Measurements from ENCODE around the gene ZFYVE19.

ZFYVE19 gene

DNA sequence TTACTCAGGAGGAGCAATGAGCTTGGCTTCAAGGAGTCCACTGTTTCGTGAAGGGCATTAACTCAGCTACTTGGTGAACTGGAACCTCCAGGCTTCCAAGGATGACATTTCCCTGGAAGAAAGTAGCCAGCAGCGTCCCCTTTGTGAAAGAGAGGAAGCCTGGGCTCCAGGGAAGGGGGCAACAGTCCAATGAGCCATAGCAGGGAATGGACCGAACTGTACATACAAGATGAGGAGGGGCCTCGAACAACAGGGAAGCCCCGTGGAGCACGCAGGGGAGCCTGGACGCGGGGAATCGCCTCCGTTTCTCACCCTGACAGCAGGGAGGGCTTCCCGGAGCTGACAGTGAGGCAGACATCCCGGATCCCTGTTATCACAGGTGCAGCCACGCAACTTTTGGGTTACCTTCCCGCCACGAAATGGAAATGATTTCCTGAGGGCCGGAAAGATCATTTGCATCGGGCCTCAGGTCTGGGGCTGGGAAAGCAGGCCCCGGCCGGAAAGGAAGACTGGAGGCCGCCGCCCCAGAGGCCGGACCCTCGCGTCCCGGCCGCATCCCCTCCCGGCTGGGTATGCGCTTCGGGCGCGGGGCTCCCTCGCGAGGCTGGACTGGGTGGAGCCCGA lies 36.5 kb downstream of the ZFYVE19 start:
- no peaks in the 10 kb centered on the region for H3K9me3 ChIP-seq
- no peak overlapping the region for H3K27ac ChIP-seq
- TF ChIP-seq, protein P1, sequence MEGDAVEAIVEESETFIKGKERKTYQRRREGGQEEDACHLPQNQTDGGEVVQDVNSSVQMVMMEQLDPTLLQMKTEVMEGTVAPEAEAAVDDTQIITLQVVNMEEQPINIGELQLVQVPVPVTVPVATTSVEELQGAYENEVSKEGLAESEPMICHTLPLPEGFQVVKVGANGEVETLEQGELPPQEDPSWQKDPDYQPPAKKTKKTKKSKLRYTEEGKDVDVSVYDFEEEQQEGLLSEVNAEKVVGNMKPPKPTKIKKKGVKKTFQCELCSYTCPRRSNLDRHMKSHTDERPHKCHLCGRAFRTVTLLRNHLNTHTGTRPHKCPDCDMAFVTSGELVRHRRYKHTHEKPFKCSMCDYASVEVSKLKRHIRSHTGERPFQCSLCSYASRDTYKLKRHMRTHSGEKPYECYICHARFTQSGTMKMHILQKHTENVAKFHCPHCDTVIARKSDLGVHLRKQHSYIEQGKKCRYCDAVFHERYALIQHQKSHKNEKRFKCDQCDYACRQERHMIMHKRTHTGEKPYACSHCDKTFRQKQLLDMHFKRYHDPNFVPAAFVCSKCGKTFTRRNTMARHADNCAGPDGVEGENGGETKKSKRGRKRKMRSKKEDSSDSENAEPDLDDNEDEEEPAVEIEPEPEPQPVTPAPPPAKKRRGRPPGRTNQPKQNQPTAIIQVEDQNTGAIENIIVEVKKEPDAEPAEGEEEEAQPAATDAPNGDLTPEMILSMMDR (IDR thresholded peaks at IDR 0.05), result no peak
- peak overlapping the region; percentile 88 to 91 for H3K4me3 ChIP-seq (ENCODE audit: low read depth in 1 of 2, low read length in 1 of 2)
- peaks cover 41% of the 10 kb centered on the region for H3K27me3 ChIP-seq
- no peaks in the 10 kb centered on the region for H3K36me3 ChIP-seq
- peaks cover 44 to 48% of the 10 kb centered on the region in 2 experiments for H3K4me1 ChIP-seq (ENCODE audit: control insufficient read depth in 1 of 2, insufficient read depth in 1 of 2, low read depth in 1 of 2, low read length in 1 of 2)

DNA sequence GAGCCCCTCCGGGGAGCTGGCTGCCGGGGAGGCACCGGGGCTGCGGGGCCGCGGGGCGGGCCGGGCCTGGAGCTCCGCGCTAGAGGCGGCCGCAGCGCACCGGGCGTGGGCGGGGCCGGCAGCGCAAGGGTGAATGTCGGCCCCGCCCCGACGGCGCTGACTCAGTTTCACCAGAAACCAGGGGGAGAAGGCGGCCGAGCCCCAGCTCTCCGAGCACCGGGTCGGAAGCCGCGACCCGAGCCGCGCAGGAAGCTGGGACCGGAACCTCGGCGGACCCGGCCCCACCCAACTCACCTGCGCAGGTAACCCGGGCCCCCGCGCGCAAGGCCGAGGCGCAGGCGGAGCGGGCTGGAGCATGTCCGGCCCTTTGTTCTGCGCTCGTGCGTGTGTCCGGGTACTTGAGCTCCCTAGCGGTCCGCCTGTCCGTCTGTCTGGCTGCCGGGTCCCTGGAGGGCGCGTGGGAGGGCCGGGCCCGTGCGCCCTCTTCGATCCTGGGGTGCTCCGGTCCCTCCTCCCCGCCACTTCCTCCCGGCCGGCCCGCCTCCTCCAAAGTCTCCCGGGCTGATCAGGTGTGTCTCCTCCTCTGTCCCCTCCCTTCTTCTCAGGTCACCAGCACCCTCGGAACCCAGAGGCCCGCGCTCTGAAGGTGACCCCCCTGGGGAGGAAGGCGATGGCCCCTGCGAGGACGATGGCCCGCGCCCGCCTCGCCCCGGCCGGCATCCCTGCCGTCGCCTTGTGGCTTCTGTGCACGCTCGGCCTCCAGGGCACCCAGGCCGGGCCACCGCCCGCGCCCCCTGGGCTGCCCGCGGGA lies 37.2 kb downstream of the ZFYVE19 start, which contains the start of gene SPINT1:
TSS of gene SPINT1 (plus strand) at position 164 of the 811 bp plus-strand sequence. CDS start at position 671, 507 bp downstream.
- Histone ChIP-seq H3K36me3 (no peaks in the 10 kb centered on the region), H3K4me1 (ENCODE audit: control insufficient read depth in 1 of 2, insufficient read depth in 1 of 2, low read depth in 1 of 2, low read length in 1 of 2) (peaks cover 44 to 48% of the 10 kb centered on the region in 2 experiments), H3K27me3 (peaks cover 41% of the 10 kb centered on the region), H3K4me3 (ENCODE audit: low read depth in 1 of 2, low read length in 1 of 2) (peak within 1 kb of the TSS; percentile 88 to 91), H3K9me3 (no peaks in the 10 kb centered on the region), H3K27ac (peak within 1 kb of the TSS; percentile 67)
- TF ChIP-seq, protein P1 (IDR thresholded peaks at IDR 0.05), result no peak

DNA sequence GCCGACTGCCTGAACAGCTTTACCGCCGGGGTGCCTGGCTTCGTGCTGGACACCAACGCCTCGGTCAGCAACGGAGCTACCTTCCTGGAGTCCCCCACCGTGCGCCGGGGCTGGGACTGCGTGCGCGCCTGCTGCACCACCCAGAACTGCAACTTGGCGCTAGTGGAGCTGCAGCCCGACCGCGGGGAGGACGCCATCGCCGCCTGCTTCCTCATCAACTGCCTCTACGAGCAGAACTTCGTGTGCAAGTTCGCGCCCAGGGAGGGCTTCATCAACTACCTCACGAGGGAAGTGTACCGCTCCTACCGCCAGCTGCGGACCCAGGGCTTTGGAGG lies 37.8 kb downstream of the ZFYVE19 start:
- no peaks in the 10 kb centered on the region for H3K36me3 ChIP-seq
- peak overlapping the region; percentile 88 to 91 for H3K4me3 ChIP-seq (ENCODE audit: low read depth in 1 of 2, low read length in 1 of 2)
- TF ChIP-seq, protein P1 (IDR thresholded peaks at IDR 0.05), result no peak
- peaks cover 44 to 48% of the 10 kb centered on the region in 2 experiments for H3K4me1 ChIP-seq (ENCODE audit: control insufficient read depth in 1 of 2, insufficient read depth in 1 of 2, low read depth in 1 of 2, low read length in 1 of 2)
- H3K27ac ChIP-seq, result peak overlapping the region; percentile 67
- peaks cover 41% of the 10 kb centered on the region for H3K27me3 ChIP-seq
- H3K9me3 ChIP-seq, result no peaks in the 10 kb centered on the region

DNA sequence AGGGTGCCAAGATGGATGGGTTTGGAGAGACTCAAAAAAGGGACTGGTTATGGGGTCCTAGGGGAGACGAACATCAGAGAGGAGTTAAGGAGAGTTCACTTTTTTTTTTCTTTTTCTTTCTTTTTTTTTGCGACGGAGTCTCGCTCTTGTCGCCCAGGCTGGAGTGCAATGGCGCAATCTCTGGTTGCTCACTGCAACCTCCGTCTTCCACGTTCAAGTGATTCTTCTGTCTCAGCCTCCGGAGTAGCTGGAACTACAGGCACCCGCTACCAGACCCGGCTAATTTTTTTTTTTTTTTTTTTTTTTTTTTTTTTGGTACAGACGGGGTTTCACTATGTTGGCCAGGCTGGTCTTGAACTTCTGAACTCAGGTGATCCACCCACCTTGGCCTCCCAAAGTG lies 38.1 kb downstream of the ZFYVE19 start:
- H3K9me3 ChIP-seq, result no peaks in the 10 kb centered on the region
- TF ChIP-seq, protein P1 (IDR thresholded peaks at IDR 0.05), result no peak
- peak overlapping the region; percentile 67 for H3K27ac ChIP-seq
- no peaks in the 10 kb centered on the region for H3K36me3 ChIP-seq
- peaks cover 44 to 48% of the 10 kb centered on the region in 2 experiments for H3K4me1 ChIP-seq (ENCODE audit: control insufficient read depth in 1 of 2, insufficient read depth in 1 of 2, low read depth in 1 of 2, low read length in 1 of 2)
- H3K4me3 ChIP-seq (ENCODE audit: low read depth in 1 of 2, low read length in 1 of 2), result peak overlapping the region; percentile 88 to 91
- H3K27me3 ChIP-seq, result peaks cover 41% of the 10 kb centered on the region

DNA sequence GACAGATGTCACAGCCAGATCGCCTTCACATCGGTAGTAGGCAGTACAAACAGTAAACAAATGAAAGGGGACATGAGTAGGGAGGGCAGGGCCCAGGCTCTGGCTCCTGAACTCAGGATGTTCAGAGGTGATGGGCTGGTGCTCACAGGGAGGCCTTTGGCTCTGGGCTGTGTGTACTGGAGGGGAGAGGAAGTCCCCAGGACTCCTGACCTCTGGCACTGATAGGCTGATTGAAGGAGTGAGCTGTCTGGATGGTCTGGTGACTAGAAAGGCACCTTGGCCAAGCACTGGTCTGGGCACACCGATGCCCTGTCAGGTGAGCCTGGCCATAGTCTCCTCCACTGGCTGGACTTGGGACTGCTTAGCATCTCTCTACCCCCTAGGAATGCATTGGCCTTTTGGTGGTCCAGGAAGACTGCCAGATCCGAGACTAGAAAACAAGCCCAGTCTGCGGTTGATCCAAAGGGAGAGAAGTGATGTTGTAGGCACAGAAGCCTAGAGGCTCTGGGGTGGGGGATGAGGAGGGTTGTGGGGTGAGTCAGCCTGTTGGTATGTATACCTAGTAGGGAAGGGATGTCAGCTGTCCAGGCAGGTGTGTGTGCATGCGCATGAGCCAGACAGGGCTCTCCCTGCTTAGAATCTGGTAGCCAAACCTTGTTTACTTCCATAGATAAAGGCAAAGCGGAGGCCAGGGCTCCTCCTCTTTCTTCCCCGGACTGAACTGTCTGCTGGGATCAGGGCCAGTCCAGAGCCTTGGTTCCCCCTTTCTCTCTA lies 38.8 kb downstream of the ZFYVE19 start:
- H3K4me3 ChIP-seq (ENCODE audit: low read depth in 1 of 2, low read length in 1 of 2), result peak overlapping the region; percentile 88 to 91

More for the DNA sequence above, 38.8 kb downstream of the ZFYVE19 start:
- Histone ChIP-seq H3K27me3 (peaks cover 41% of the 10 kb centered on the region), H3K27ac (peak overlapping the region; percentile 35), H3K9me3 (no peaks in the 10 kb centered on the region), H3K36me3 (no peaks in the 10 kb centered on the region), H3K4me1 (ENCODE audit: control insufficient read depth in 1 of 2, insufficient read depth in 1 of 2, low read depth in 1 of 2, low read length in 1 of 2) (peaks cover 44 to 48% of the 10 kb centered on the region in 2 experiments)
- TF ChIP-seq, protein P1 (IDR thresholded peaks at IDR 0.05), result no peak

All from neutrophil (primary cell).